HepG2 (cell line): ENCODE data around the gene ACP1. TPM values are rescaled to one million over a fixed set of nuclear protein-coding genes. Genes with fewer than 3 reads are reported as not detected.

Experiments
- ARNTL ChIP-seq: sonication (generic); formaldehyde crosslinking; IDR thresholded peaks from 2 replicates; pipeline ENCODE4 v1.4.0; 2020; ENCODE audit warnings: mild to moderate bottlenecking, missing genetic modification reagents
- CHD2 ChIP-seq: IDR thresholded peaks from 2 replicates; pipeline ENCODE4 v1.6.1; 2011; ENCODE audit warnings: low read depth, low read length, improper control_type of control experiment
- CREB3 ChIP-seq: sonication (generic); formaldehyde crosslinking; IDR thresholded peaks from 2 replicates; pipeline ENCODE4 v1.5.0; 2020; ENCODE audit warnings: missing genetic modification reagents
- GTF3A ChIP-seq: sonication (generic); formaldehyde crosslinking; conservative IDR thresholded peaks from 2 replicates; pipeline ENCODE4 v1.4.0; 2020; ENCODE audit warnings: mild to moderate bottlenecking, missing genetic modification reagents
- IRF2 ChIP-seq: IDR thresholded peaks from 2 replicates; pipeline ENCODE4 v1.6.1; 2018; ENCODE audit warnings: missing genetic modification reagents, missing compliant biosample characterization
- KDM5A ChIP-seq: fragments of 200-600 bp; sonication (generic); IDR thresholded peaks from 2 replicates; pipeline ENCODE4 v1.7.0; 2018; ENCODE audit warnings: antibody characterized with exemption, mild to moderate bottlenecking, low read length, borderline replicate concordance
- MAFK ChIP-seq, 2 experiments: IDR thresholded peaks in 1 of 2; conservative IDR thresholded peaks in 1 of 2; 2 replicates each; pipeline ENCODE4 v1.6.1; 2011; ENCODE audit warnings: improper control_type of control experiment in 2 of 2, low read length in 2 of 2
- MXD3 ChIP-seq: IDR thresholded peaks from 2 replicates; pipeline ENCODE4 v1.6.1; 2016; ENCODE audit warnings: mild to moderate bottlenecking, missing biosample characterization, missing genetic modification reagents
- NFE2L1 ChIP-seq: sonication (generic); formaldehyde crosslinking; IDR thresholded peaks from 2 replicates; pipeline ENCODE4 v1.4.0; 2020; ENCODE audit warnings: missing genetic modification reagents, mild to moderate bottlenecking, borderline replicate concordance
- NKX3-1 ChIP-seq: sonication (generic); formaldehyde crosslinking; IDR thresholded peaks from 2 replicates; pipeline ENCODE4 v1.5.0; 2020; ENCODE audit warnings: missing genetic modification reagents
- PRDM10 ChIP-seq: sonication (generic); formaldehyde crosslinking; IDR thresholded peaks from 2 replicates; pipeline ENCODE4 v1.4.0; 2020; ENCODE audit warnings: low read depth, missing genetic modification reagents
- SAFB2 ChIP-seq: sonication (generic); formaldehyde crosslinking; IDR thresholded peaks from 2 replicates; pipeline ENCODE4 v1.5.1; 2020; ENCODE audit warnings: missing genetic modification reagents, low read depth, mild to moderate bottlenecking, borderline replicate concordance
- SP5 ChIP-seq: IDR thresholded peaks from 2 replicates; pipeline ENCODE4 v1.6.1; 2016; ENCODE audit warnings: low read depth, borderline replicate concordance
- SRY ChIP-seq: sonication (generic); formaldehyde crosslinking; IDR thresholded peaks from 2 replicates; pipeline ENCODE4 v1.8.0; 2022; ENCODE audit warnings: mild to moderate bottlenecking, missing genetic modification reagents
- ZBTB8A ChIP-seq: sonication (generic); formaldehyde crosslinking; IDR thresholded peaks from 2 replicates; pipeline ENCODE4 v1.4.0; 2020; ENCODE audit warnings: mild to moderate bottlenecking, low read depth, missing genetic modification reagents, borderline replicate concordance
- ZKSCAN1 ChIP-seq: fragments of 150-350 bp; IDR thresholded peaks from 2 replicates; pipeline ENCODE4 v1.6.1; 2014; ENCODE audit warnings: low read length
- ZNF160 ChIP-seq: sonication (generic); formaldehyde crosslinking; IDR thresholded peaks from 2 replicates; pipeline ENCODE4 v1.8.0; 2022; ENCODE audit warnings: mild to moderate bottlenecking, inconsistent platforms, missing genetic modification reagents
- ZNF180 ChIP-seq: sonication (generic); formaldehyde crosslinking; IDR thresholded peaks from 2 replicates; pipeline ENCODE4 v1.4.0; 2020; ENCODE audit warnings: low read depth, missing genetic modification reagents, borderline replicate concordance
- ZNF598 ChIP-seq: sonication (generic); formaldehyde crosslinking; IDR thresholded peaks from 2 replicates; pipeline ENCODE4 v1.5.1; 2020; ENCODE audit warnings: mild to moderate bottlenecking, missing genetic modification reagents, borderline replicate concordance
- ZNF629 ChIP-seq: sonication (generic); formaldehyde crosslinking; conservative IDR thresholded peaks from 2 replicates; pipeline ENCODE4 v1.5.0; 2020; ENCODE audit warnings: missing genetic modification reagents
- ZNF7 ChIP-seq: IDR thresholded peaks from 2 replicates; pipeline ENCODE4 v1.6.1; 2016; ENCODE audit warnings: missing biosample characterization, missing genetic modification reagents
- ZZZ3 ChIP-seq: sonication (generic); formaldehyde crosslinking; IDR thresholded peaks from 2 replicates; pipeline ENCODE4 v1.4.0; 2020; ENCODE audit warnings: missing genetic modification reagents, mild to moderate bottlenecking, borderline replicate concordance
- polyA plus RNA-seq, 8 experiments: library from polyadenylated mRNA; depleted of rRNA in 3 of 8; stranded (reverse) in 7 of 8; unstranded in 1 of 8; fragments of >200 nt; fragmentation: Illumina TruSeq in 4 of 8; extraction: Trizol in 4 of 8; gene quantifications; 2 replicates each; pipeline versions ENCODE4 v1.2.1 to v1.2.3, GENCODE V29; 2011 to 2016; ENCODE audit warnings: low read depth in 4 of 8, missing spikeins in 1 of 8, mixed read lengths in 1 of 8; ENCODE audit not compliant: insufficient read depth in 1 of 8
- total RNA-seq, 5 experiments: library from RNA; depleted of rRNA; stranded (reverse); fragments of >200 nt; fragmentation: Illumina TruSeq; extraction: Trizol; gene quantifications; 2 replicates each; pipeline ENCODE4 v1.2.3, GENCODE V29; 2016; ENCODE audit warnings: low read depth in 1 of 5

The ACP1 gene
- total and polyA plus RNA-seq, 2 of the 13 experiments (the other 11 are each of a cell fraction or from before 2014, with no cell fraction given), result 246 to 348 TPM

GRCh38 chr2:264493-265468 lies at the start of gene ACP1 (continued):
- TF ChIP-seq MAFK (conservative IDR thresholded peaks at IDR 0.05 in 1 of 2, IDR thresholded peaks at IDR 0.05 in 1 of 2; ENCODE audit: low read length in 2 of 2) (0 out of 4 replicates have a peak, but pooled peaks of 1 of the 2 experiments have one; percentile 6), ARNTL (CRISPR knock-in tag) (no peak; the same call in 1 of the 2 replicates), MXD3 (CRISPR knock-in tag) (peak; percentile 93), SRY (peak; percentile 72), PRDM10 (no peak), GTF3A (no peak), ZNF629 (CRISPR knock-in tag) (0 out of 2 replicates have a peak, but pooled peaks have one; percentile 20), ZKSCAN1 (no peak), ZNF180 (CRISPR knock-in tag) (no peak; the same call in 1 of the 2 replicates), NFE2L1 (no peak), ZNF598 (CRISPR knock-in tag) (peak; percentile 94), ZNF160 (0 out of 2 replicates have a peak, but pooled peaks have one; percentile 82), ZZZ3 (CRISPR knock-in tag) (no peak; the same call in 1 of the 2 replicates), ZBTB8A (CRISPR knock-in tag) (no peak), CHD2 (no peak), KDM5A (peak; percentile 89), CREB3 (CRISPR knock-in tag) (no peak; the same call in 1 of the 2 replicates), NKX3-1 (CRISPR knock-in tag) (no peak), SAFB2 (no peak; the same call in 1 of the 2 replicates), IRF2 (CRISPR knock-in tag) (peak; percentile 36; the same call in 1 of the 2 replicates), SP5 (CRISPR knock-in tag) (peak; percentile 84), ZNF7 (CRISPR knock-in tag) (no peak)
